ENCODE data around the gene CDKAL1. TPM values are rescaled to one million over a fixed set of nuclear protein-coding genes. Genes with fewer than 3 reads are reported as not detected.

CDKAL1 gene
- total and polyA plus RNA-seq, 2 of the 8 experiments (the other 6 are each of a cell fraction or from before 2014, with no cell fraction given), result 8.4 to 24.6 TPM

DNA sequence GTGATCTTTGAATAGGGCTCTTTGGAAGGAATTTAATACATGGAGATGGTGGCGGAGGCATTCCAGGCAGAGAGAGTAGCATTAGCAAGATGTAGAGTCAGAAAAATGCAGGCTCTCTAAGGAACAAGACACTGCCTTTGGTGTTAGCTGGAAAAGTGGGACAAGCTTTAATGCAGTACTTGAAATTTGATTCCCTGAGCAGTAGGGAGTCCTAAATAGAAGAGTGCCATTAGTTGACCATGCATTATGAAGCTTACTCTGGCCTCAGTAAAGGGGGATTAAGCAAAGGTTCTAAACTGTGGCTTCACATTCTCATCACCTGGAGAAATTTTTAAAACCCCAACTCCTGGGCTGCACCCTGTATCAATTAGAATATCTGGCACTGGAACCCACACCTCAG lies 564.5 kb downstream of the CDKAL1 start:
- Histone ChIP-seq H2BK12ac (ENCODE audit: low read depth, low read length) (no peak overlapping the region), H2AFZ (ENCODE audit: low read length) (no peak overlapping the region), H3K56ac (replicated peaks; ENCODE audit: insufficient read length, low read depth, low read length) (no peak overlapping the region), H4K20me1 (replicated peaks in 1 of 2; ENCODE audit: control insufficient read depth in 1 of 2, insufficient read depth in 2 of 2, low read length in 2 of 2) (no peaks in the 10 kb centered on the region), H3K9me3 (ENCODE audit: insufficient read depth in 2 of 2, low read depth in 1 of 2, low read length in 1 of 2) (no peaks in the 10 kb centered on the region), H2BK15ac (ENCODE audit: low read length) (no peak overlapping the region), H2BK120ac (replicated peaks; ENCODE audit: low read depth, low read length) (no peak overlapping the region), H3K36me3 (ENCODE audit: control insufficient read depth in 2 of 4, insufficient read depth in 4 of 4, low read length in 3 of 4) (no peaks in the 10 kb centered on the region), H2BK20ac (ENCODE audit: low read length) (no peak overlapping the region), H4K91ac (replicated peaks; ENCODE audit: insufficient read length, low read length) (no peak overlapping the region), H3K18ac (ENCODE audit: extremely low read depth, low read length) (no peak overlapping the region), H4K8ac (ENCODE audit: extremely low read depth, insufficient read depth, low read length) (no peak overlapping the region), H3K9ac (replicated peaks in 1 of 4; ENCODE audit: extremely low read depth in 1 of 4, low read depth in 3 of 4, low read length in 3 of 4) (no peak overlapping the region), H4K5ac (ENCODE audit: insufficient read length, low read depth, low read length) (no peak overlapping the region), H2BK5ac (ENCODE audit: low read depth, low read length) (no peak overlapping the region), H3K79me1 (ENCODE audit: low read depth, low read length) (no peaks in the 10 kb centered on the region), H3K23me2 (ENCODE audit: low read depth, low read length) (no peaks in the 10 kb centered on the region), H3K27ac (ENCODE audit: low read depth, low read length) (no peak overlapping the region), H3K27me3 (replicated peaks in 1 of 4; ENCODE audit: control insufficient read depth in 3 of 4, extremely low read depth in 1 of 4, insufficient read depth in 3 of 4, low read length in 3 of 4) (no peaks in the 10 kb centered on the region), H3K23ac (ENCODE audit: insufficient read length) (no peak overlapping the region), H3K4me1 (replicated peaks in 1 of 4; ENCODE audit: control insufficient read depth in 3 of 4, insufficient read depth in 4 of 4, low read length in 3 of 4) (peaks cover 1 to 10% (median 8%) of the 10 kb centered on the region in 4 experiments; a peak in 4 of 7 replicates), H2AK5ac (ENCODE audit: low read depth, low read length) (no peak overlapping the region), H3K4me2 (ENCODE audit: insufficient read depth in 1 of 2, low read depth in 2 of 2, low read length in 2 of 2) (peak overlapping the region; percentile 15 to 46; a peak in 3 of 4 replicates), H3K14ac (ENCODE audit: insufficient read length) (no peak overlapping the region), H3K79me2 (ENCODE audit: control insufficient read depth in 1 of 2, insufficient read depth in 2 of 2, low read length in 2 of 2) (no peaks in the 10 kb centered on the region), H3K4ac (replicated peaks; ENCODE audit: insufficient read length, low read depth, low read length) (no peak overlapping the region), H3K4me3 (ENCODE audit: extremely low read depth in 1 of 4, insufficient read depth in 2 of 4, low read depth in 3 of 4, low read length in 4 of 4) (peak overlapping the region in 1 of 4 experiments; percentile 14; a peak in 2 of 8 replicates)
- ChIA-PET CTCF (ENCODE audit: partially characterized antibody) (no interaction called here), POLR2A (ENCODE audit: partially characterized antibody) (no interaction called here)
- no peak for DNase-seq (ENCODE audit: low read depth in 1 of 2, low spot score in 2 of 2)
- FAIRE-seq, result peak; percentile 74
- 94% methylated on average over 1 of the region's 1 CpG; no CpG with 5 or more reads in 1 of the 2 experiments for WGBS, 2 experiments (ENCODE audit: extremely low coverage in 1 of 2, insufficient coverage in 1 of 2, insufficient read length in 1 of 2, insufficient replicate concordance in 2 of 2, low coverage in 1 of 2, low lambda C conversion rate in 2 of 2, missing lambda C conversion rate in 1 of 2)
- TF ChIP-seq RAD21 (IDR thresholded peaks at IDR 0.05 in 1 of 2, conservative IDR thresholded peaks at IDR 0.05 in 1 of 2; ENCODE audit: low read depth in 2 of 2, low read length in 2 of 2) (no peak), RBBP5 (IDR thresholded peaks at IDR 0.05; ENCODE audit: borderline replicate concordance, low read depth, low read length) (no peak), POLR2AphosphoS5 (IDR thresholded peaks at IDR 0.05; ENCODE audit: low read depth, low read length) (no peak), SAP30 (IDR thresholded peaks at IDR 0.05; ENCODE audit: insufficient read depth, insufficient replicate concordance, low read length) (no peak), HDAC6 (IDR thresholded peaks at IDR 0.05; ENCODE audit: low read depth, low read length) (no peak)
- TF ChIP-seq, protein P1, sequence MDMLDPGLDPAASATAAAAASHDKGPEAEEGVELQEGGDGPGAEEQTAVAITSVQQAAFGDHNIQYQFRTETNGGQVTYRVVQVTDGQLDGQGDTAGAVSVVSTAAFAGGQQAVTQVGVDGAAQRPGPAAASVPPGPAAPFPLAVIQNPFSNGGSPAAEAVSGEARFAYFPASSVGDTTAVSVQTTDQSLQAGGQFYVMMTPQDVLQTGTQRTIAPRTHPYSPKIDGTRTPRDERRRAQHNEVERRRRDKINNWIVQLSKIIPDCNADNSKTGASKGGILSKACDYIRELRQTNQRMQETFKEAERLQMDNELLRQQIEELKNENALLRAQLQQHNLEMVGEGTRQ (IDR thresholded peaks at IDR 0.05; ENCODE audit: low read length), result no peak
- TF ChIP-seq, protein P2, sequence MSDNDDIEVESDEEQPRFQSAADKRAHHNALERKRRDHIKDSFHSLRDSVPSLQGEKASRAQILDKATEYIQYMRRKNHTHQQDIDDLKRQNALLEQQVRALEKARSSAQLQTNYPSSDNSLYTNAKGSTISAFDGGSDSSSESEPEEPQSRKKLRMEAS (IDR thresholded peaks at IDR 0.05), result no peak

Data from H1 (cell line).